Gastroesophageal sphincter (tissue), 4 donors: ENCODE measurements around the gene NIPA2. TPM values are rescaled to one million over a fixed set of nuclear protein-coding genes. Genes with fewer than 3 reads are reported as not detected.

Experiments used
- ATAC-seq: fragments of 150-250 bp; one replicate; pipeline ENCODE4 v1.9.1; 2016; ENCODE audit warnings: mild to moderate bottlenecking, moderate library complexity
- H3K27ac ChIP-seq, 4 donors: fragments of 200-600 bp; sonication (generic) in 3 of 4; 1 replicate in 3 of 4; 2 replicates in 1 of 4; pipeline ENCODE4 v1.5.1; 2016 to 2019
- H3K27me3 ChIP-seq: fragments of 200-600 bp; sonication (generic); one replicate; pipeline ENCODE4 v1.5.1; 2019
- H3K36me3 ChIP-seq, 2 donors: fragments of 200-600 bp; sonication (generic); one replicate each; pipeline ENCODE4 v1.5.1; 2019; ENCODE audit warnings: control low read depth in 1 of 2
- H3K4me1 ChIP-seq, 3 donors: fragments of 200-600 bp; sonication (generic); 1 replicate in 2 of 3; 2 replicates in 1 of 3; pipeline ENCODE4 v1.5.1; 2016 to 2019; ENCODE audit warnings: control low read depth in 2 of 3
- H3K4me3 ChIP-seq, 2 donors: fragments of 200-600 bp; sonication (generic); one replicate each; pipeline ENCODE4 v1.5.1; 2019; ENCODE audit warnings: mild to moderate bottlenecking in 1 of 2, moderate library complexity in 1 of 2
- H3K9me3 ChIP-seq, 3 donors: fragments of 200-600 bp; sonication (generic); one replicate each; pipeline ENCODE4 v1.5.1; 2017 to 2019; ENCODE audit warnings: control low read depth in 2 of 3
- CTCF ChIP-seq, 4 experiments: fragments of 200-600 bp in 2 of 4; fragments of 450-650 bp in 2 of 4; sonication (generic) in 1 of 4; IDR thresholded peaks; one replicate each; pipeline ENCODE4 v1.5.1; 2017 to 2019; ENCODE audit warnings: antibody characterized with exemption in 4 of 4, mild to moderate bottlenecking in 2 of 4, moderate library complexity in 2 of 4
- EP300 ChIP-seq: sonication (generic); formaldehyde crosslinking; IDR thresholded peaks from one replicate; pipeline ENCODE4 v1.6.1; 2017; ENCODE audit warnings: antibody characterized with exemption, mild to moderate bottlenecking
- POLR2A ChIP-seq, 2 donors: fragments of 450-650 bp; IDR thresholded peaks; one replicate each; pipeline ENCODE4 v1.6.1; 2017; ENCODE audit warnings: antibody characterized with exemption in 2 of 2, mild to moderate bottlenecking in 2 of 2, moderate library complexity in 1 of 2
- POLR2AphosphoS5 ChIP-seq: sonication (generic); formaldehyde crosslinking; IDR thresholded peaks from one replicate; pipeline ENCODE4 v1.6.1; 2017; ENCODE audit warnings: antibody characterized with exemption
- WGBS, 2 donors: methylation state at CpG; one replicate each; pipeline ENCODE4 v1.1.5; 2018; ENCODE audit warnings: low coverage in 1 of 2; 5-methylcytosine and 5-hydroxymethylcytosine counted together
- total RNA-seq, 4 donors: library from RNA; depleted of rRNA; stranded (reverse); fragments of >200 nt; gene quantifications; one replicate each; pipeline ENCODE4 v1.1.0, GENCODE V29; 2016

The NIPA2 gene
- total RNA-seq, 4 donors from 2014 or later = 37.0 to 42.5 (median 40.2) TPM

GRCh38 chr15:22815766-22816165 is 22.7 kb upstream of the NIPA2 start:
- Histone ChIP-seq H3K27ac (no peak overlapping the region), H3K9me3 (no peaks in the 10 kb centered on the region), H3K4me3 (no peak overlapping the region), H3K4me1 (no peaks in the 10 kb centered on the region), H3K27me3 (no peaks in the 10 kb centered on the region), H3K36me3 (peaks cover 0 to 41% of the 10 kb centered on the region in 2 donors)
- ATAC-seq = no peak
- 80 to 100% methylated on average over 1 of the region's 1 CpG for WGBS, 2 donors
- TF ChIP-seq POLR2A (IDR thresholded peaks at IDR 0.05) = no peak
- no peak for TF ChIP-seq POLR2AphosphoS5
- TF ChIP-seq EP300 = no peak
- TF ChIP-seq CTCF (IDR thresholded peaks at IDR 0.05) = no peak

GRCh38 chr15:22819651-22820050 is 18.8 kb upstream of the NIPA2 start:
- 54 to 74% methylated on average over 2 of the region's 2 CpGs for WGBS, 2 donors

GRCh38 chr15:22823495-22824128 is 14.9 kb upstream of the NIPA2 start:
- WGBS, 2 donors = 79% methylated on average over 10 of the region's 29 CpGs; no CpG with 5 or more reads in 1 of the 2 donors
- no peak for ATAC-seq
- TF ChIP-seq POLR2AphosphoS5 (no peak), CTCF (IDR thresholded peaks at IDR 0.05) (no peak), EP300 (no peak), POLR2A (IDR thresholded peaks at IDR 0.05) (no peak)
- Histone ChIP-seq H3K27me3 (no peaks in the 10 kb centered on the region), H3K36me3 (peaks cover 0 to 72% of the 10 kb centered on the region in 2 donors), H3K4me3 (no peak overlapping the region), H3K9me3 (no peaks in the 10 kb centered on the region), H3K4me1 (no peaks in the 10 kb centered on the region), H3K27ac (no peak overlapping the region)

More at GRCh38 chr15:22819651-22820050, 18.8 kb upstream of the NIPA2 start:
- ATAC-seq = no peak
- peaks cover 0 to 49% of the 10 kb centered on the region in 2 donors for H3K36me3 ChIP-seq
- H3K4me3 ChIP-seq = no peak overlapping the region
- H3K9me3 ChIP-seq = no peaks in the 10 kb centered on the region
- H3K27ac ChIP-seq = no peak overlapping the region
- no peaks in the 10 kb centered on the region for H3K4me1 ChIP-seq
- no peak for TF ChIP-seq POLR2AphosphoS5
- no peak for TF ChIP-seq CTCF (IDR thresholded peaks at IDR 0.05)
- TF ChIP-seq EP300 = no peak
- TF ChIP-seq POLR2A (IDR thresholded peaks at IDR 0.05) = no peak
- H3K27me3 ChIP-seq = no peaks in the 10 kb centered on the region

- no peak overlapping the region for H3K27ac ChIP-seq
- TF ChIP-seq EP300 = no peak
- no peak for TF ChIP-seq CTCF (IDR thresholded peaks at IDR 0.05)
- TF ChIP-seq POLR2AphosphoS5 = no peak
- TF ChIP-seq POLR2A (IDR thresholded peaks at IDR 0.05) = no peak
- H3K4me3 ChIP-seq = no peak overlapping the region
- peaks cover 0 to 56% of the 10 kb centered on the region in 2 donors for H3K36me3 ChIP-seq
- 77% methylated on average over 1 of the region's 1 CpG; no CpG with 5 or more reads in 1 of the 2 donors for WGBS, 2 donors
- ATAC-seq = no peak
- no peaks in the 10 kb centered on the region for H3K4me1 ChIP-seq
- H3K9me3 ChIP-seq = no peaks in the 10 kb centered on the region
- no peaks in the 10 kb centered on the region for H3K27me3 ChIP-seq
Observed at GRCh38 chr15:22827125-22827524, 11.3 kb upstream of the NIPA2 start.

GRCh38 chr15:22831473-22831872 is 7.0 kb upstream of the NIPA2 start:
- 29 to 50% methylated on average over 1 of the region's 1 CpG for WGBS, 2 donors
- no peaks in the 10 kb centered on the region for H3K27me3 ChIP-seq
- TF ChIP-seq POLR2A (IDR thresholded peaks at IDR 0.05) = no peak
- TF ChIP-seq CTCF (IDR thresholded peaks at IDR 0.05) = no peak
- no peak for TF ChIP-seq POLR2AphosphoS5
- no peak for TF ChIP-seq EP300
- no peaks in the 10 kb centered on the region for H3K9me3 ChIP-seq
- ATAC-seq = no peak
- H3K4me3 ChIP-seq = no peak overlapping the region
- H3K36me3 ChIP-seq = peaks cover 0 to 19% of the 10 kb centered on the region in 2 donors
- no peaks in the 10 kb centered on the region for H3K4me1 ChIP-seq
- no peak overlapping the region for H3K27ac ChIP-seq
